Astrocyte (in vitro differentiated cells and primary cell): ENCODE data around the gene SEC31B. TPM values are rescaled to one million over a fixed set of nuclear protein-coding genes. Genes with fewer than 3 reads are reported as not detected.
A peak's percentile ranks its signal among the peaks of the same experiment; 100 is the strongest.

Experiments used
- DNase-seq: peaks from one replicate; pipeline ENCODE4 v3.0.0-alpha.2; 2010; ENCODE audit warnings: low read depth
- FAIRE-seq: peaks from 2 replicates; lab custom pipeline; 2011; peaks lifted over from hg19 to GRCh38; lab: Jason Lieb, UNC
- H2AFZ ChIP-seq: 2 replicates; pipeline ENCODE4 v1.6.0; 2012; ENCODE audit warnings: low read depth, low read length, inconsistent platforms
- H3K27ac ChIP-seq: 2 replicates; pipeline ENCODE4 v1.5.1; 2011; ENCODE audit warnings: low read depth, low read length, inconsistent platforms
- H3K27me3 ChIP-seq: 2 replicates; pipeline ENCODE4 v1.6.0; 2011; ENCODE audit warnings: low read length, inconsistent platforms; ENCODE audit not compliant: insufficient read depth
- H3K36me3 ChIP-seq: 2 replicates; pipeline ENCODE4 v1.5.1; 2011; ENCODE audit warnings: low read length, inconsistent platforms; ENCODE audit not compliant: insufficient read depth
- H3K4me1 ChIP-seq: 2 replicates; pipeline ENCODE4 v1.5.1; 2011; ENCODE audit warnings: low read length, inconsistent platforms; ENCODE audit not compliant: insufficient read depth
- H3K4me2 ChIP-seq: 2 replicates; pipeline ENCODE4 v1.6.0; 2012; ENCODE audit warnings: low read length, inconsistent platforms
- H3K4me3 ChIP-seq: 2 replicates; pipeline ENCODE4 v1.5.1; 2011; ENCODE audit warnings: low read depth, mild to moderate bottlenecking, low read length, inconsistent platforms; ENCODE audit not compliant: insufficient read depth
- H3K79me2 ChIP-seq: 2 replicates; pipeline ENCODE4 v1.6.0; 2012; ENCODE audit warnings: mild to moderate bottlenecking, low read length, inconsistent platforms; ENCODE audit not compliant: insufficient read depth
- H3K9ac ChIP-seq: 2 replicates; pipeline ENCODE4 v1.6.0; 2012; ENCODE audit warnings: mild to moderate bottlenecking, low read length, inconsistent platforms
- H3K9me3 ChIP-seq: 2 replicates; pipeline ENCODE4 v1.5.1; 2012; ENCODE audit warnings: low read depth, mild to moderate bottlenecking, low read length, inconsistent platforms; ENCODE audit not compliant: insufficient read depth
- H4K20me1 ChIP-seq: 2 replicates; pipeline ENCODE4 v1.6.0; 2012; ENCODE audit warnings: low read length, inconsistent platforms; ENCODE audit not compliant: insufficient read depth
- H3K27ac Mint-ChIP-seq: one replicate; pipeline ENCODE4 v1.8.0; 2021; ENCODE audit warnings: mild to moderate bottlenecking, mixed read lengths; ENCODE audit not compliant: unreplicated experiment
- H3K27me3 Mint-ChIP-seq: one replicate; pipeline ENCODE4 v1.8.0; 2021; ENCODE audit warnings: low read depth, mixed read lengths; ENCODE audit not compliant: unreplicated experiment
- H3K36me3 Mint-ChIP-seq: one replicate; pipeline ENCODE4 v1.8.0; 2021; ENCODE audit warnings: low read depth, mixed read lengths; ENCODE audit not compliant: unreplicated experiment
- H3K4me1 Mint-ChIP-seq: one replicate; pipeline ENCODE4 v1.8.0; 2021; ENCODE audit warnings: low read depth, mixed read lengths; ENCODE audit not compliant: unreplicated experiment
- H3K4me3 Mint-ChIP-seq: one replicate; pipeline ENCODE4 v1.8.0; 2021; ENCODE audit warnings: mild to moderate bottlenecking, moderate library complexity, mixed read lengths; ENCODE audit not compliant: unreplicated experiment
- H3K9me3 Mint-ChIP-seq: one replicate; pipeline ENCODE4 v1.8.0; 2021; ENCODE audit warnings: mild to moderate bottlenecking, mixed read lengths; ENCODE audit not compliant: unreplicated experiment
- CTCF ChIP-seq: IDR thresholded peaks from 2 replicates; pipeline ENCODE4 v1.5.1; 2011; ENCODE audit warnings: low read depth, mild to moderate bottlenecking, inconsistent platforms, low read length, moderate library complexity; ENCODE audit not compliant: insufficient read depth
- EZH2 ChIP-seq: IDR thresholded peaks from 2 replicates; pipeline ENCODE4 v1.6.1; 2012; ENCODE audit warnings: mild to moderate bottlenecking, low read length, inconsistent platforms; ENCODE audit not compliant: insufficient read depth
- total RNA-seq: library from RNA; stranded (reverse); gene quantifications from 2 replicates; pipeline ENCODE4 v1.2.1, GENCODE V29; 2021

Gene SEC31B
- total RNA-seq, 1 donor from 2014 or later: 7.8 TPM

DNA sequence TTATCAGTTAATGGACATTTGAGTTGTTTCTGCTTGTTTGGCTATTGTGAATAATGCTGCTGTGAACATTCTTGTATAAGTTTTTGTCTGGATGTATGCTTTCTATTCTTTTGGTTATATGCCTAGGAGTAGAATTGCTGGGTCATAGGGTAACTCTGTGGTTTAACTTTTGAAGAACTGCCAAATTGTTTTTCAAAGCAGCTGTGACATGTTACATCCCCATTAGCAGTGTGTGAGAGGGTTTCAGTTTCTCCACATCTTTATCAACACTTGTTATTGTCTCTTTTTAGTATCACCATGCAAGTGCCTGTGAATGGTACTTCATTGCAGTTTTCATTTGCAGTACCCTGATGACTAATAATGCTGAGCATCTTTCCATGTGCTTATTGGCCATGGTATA lies 12.1 kb upstream of the SEC31B start:
- Histone ChIP-seq H3K4me2 (no peak overlapping the region), H4K20me1 (peaks cover 14% of the 10 kb centered on the region), H2AFZ (no peak overlapping the region), H3K4me3 (no peak overlapping the region), H3K79me2 (peaks cover 45% of the 10 kb centered on the region), H3K4me1 (peaks cover 19% of the 10 kb centered on the region), H3K27me3 (no peaks in the 10 kb centered on the region), H3K27ac (no peak overlapping the region), H3K9me3 (no peaks in the 10 kb centered on the region), H3K9ac (no peak overlapping the region), H3K36me3 (peaks cover 3% of the 10 kb centered on the region)
- Mint-ChIP-seq H3K9me3 (no peaks in the 10 kb centered on the region), H3K27ac (no peak overlapping the region), H3K4me3 (no peak overlapping the region), H3K4me1 (peaks cover 15% of the 10 kb centered on the region), H3K27me3 (no peaks in the 10 kb centered on the region), H3K36me3 (peaks cover 4% of the 10 kb centered on the region)
- TF ChIP-seq CTCF: no peak
- no peak for TF ChIP-seq EZH2
- DNase-seq (no peak), FAIRE-seq (no peak)

DNA sequence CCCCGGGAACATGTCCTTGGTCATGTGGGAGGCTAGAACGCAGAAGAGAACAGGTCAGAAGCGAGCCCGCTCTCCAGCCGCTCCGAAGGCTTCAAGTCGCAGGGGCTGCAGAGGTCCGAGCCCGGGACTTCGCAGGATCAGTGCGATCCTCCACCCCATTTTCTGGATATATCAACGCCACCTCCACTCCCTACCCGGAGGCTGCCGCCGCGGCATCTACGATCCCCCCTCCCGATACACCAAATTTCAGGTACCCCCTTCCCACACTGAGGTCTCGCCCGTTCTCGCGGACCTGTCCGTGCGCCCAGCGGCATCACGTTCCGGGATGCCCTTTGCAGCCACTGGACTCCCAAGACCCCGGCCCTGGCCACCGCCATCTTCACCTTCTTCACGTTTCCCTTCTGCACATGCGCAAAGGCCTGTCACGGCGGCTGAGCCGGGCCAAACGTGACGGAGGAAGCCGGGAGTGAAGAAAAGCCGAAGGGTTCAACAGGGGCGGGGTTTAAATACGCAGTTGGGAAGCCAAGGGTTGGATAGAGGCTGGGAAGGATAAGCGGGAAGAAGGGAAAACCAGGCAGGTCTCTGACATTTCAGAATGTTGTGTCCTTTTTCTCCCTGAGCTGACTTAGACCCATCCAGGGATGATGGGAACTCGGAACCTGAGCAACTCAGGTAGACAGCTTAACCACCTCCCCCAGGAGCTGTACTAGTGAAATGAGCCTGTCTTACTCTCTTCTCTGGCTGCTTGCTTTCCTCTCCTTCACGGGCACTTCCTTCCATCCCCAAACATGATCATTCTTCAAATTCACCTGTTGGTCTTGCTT lies 10.0 kb upstream of the SEC31B start, which contains the start of gene NDUFB8:
Gene NDUFB8, minus strand, starts transcription at position 397 of the 824 bp plus-strand sequence. Its CDS starts 20 bp downstream, at position 377.
- H3K27ac Mint-ChIP-seq: peak within 1 kb of the TSS; percentile 95
- peak within 1 kb of the TSS; percentile 95 for H3K4me3 ChIP-seq
- H3K4me1 Mint-ChIP-seq: peaks cover 11% of the 10 kb centered on the region
- H3K36me3 ChIP-seq: peaks cover 13% of the 10 kb centered on the region
- TF ChIP-seq EZH2 (no peak), CTCF (no peak)
- H3K27ac ChIP-seq: peak within 1 kb of the TSS; percentile 76
- H3K79me2 ChIP-seq: peaks cover 39% of the 10 kb centered on the region
- peak within 1 kb of the TSS; percentile 98 for H2AFZ ChIP-seq
- H3K9ac ChIP-seq: peak within 1 kb of the TSS; percentile 97
- peak within 1 kb of the TSS; percentile 100 for H3K4me3 Mint-ChIP-seq
- H3K4me1 ChIP-seq: peaks cover 13% of the 10 kb centered on the region
- H3K36me3 Mint-ChIP-seq: peaks cover 9% of the 10 kb centered on the region
- no peaks in the 10 kb centered on the region for H3K9me3 Mint-ChIP-seq
- H3K27me3 Mint-ChIP-seq: no peaks in the 10 kb centered on the region
- DNase-seq (peak; percentile 48), FAIRE-seq (no peak)
- peaks cover 6% of the 10 kb centered on the region for H4K20me1 ChIP-seq
- peak within 1 kb of the TSS; percentile 99 for H3K4me2 ChIP-seq
- no peaks in the 10 kb centered on the region for H3K9me3 ChIP-seq
- H3K27me3 ChIP-seq: no peaks in the 10 kb centered on the region
